Heart right ventricle (tissue), 16 donors: ENCODE measurements around the gene MBNL1. TPM values are rescaled to one million over a fixed set of nuclear protein-coding genes. Genes with fewer than 3 reads are reported as not detected.

Source experiments
- ATAC-seq, 8 donors: fragments of 200-7000 bp; cut with Tn5 transposase; one replicate each; pipeline ENCODE4 v1.9.1; 2020; ENCODE audit warnings: mild to moderate bottlenecking in 8 of 8, moderate library complexity in 8 of 8, moderate number of reproducible peaks in 1 of 8
- DNase-seq, 2 donors: peaks; one replicate each; pipeline ENCODE4 v3.0.0-alpha.2; 2020
- H3K27ac ChIP-seq, 10 donors: fragments of 200-600 bp; sonication (generic) in 2 of 10; one replicate each; pipeline versions ENCODE4 v1.5.0 to v1.8.0; 2020 to 2022; ENCODE audit warnings: mild to moderate bottlenecking in 3 of 10
- H3K27me3 ChIP-seq, 7 donors: fragments of 200-600 bp; one replicate each; pipeline ENCODE4 v1.8.0; 2021 to 2022; ENCODE audit warnings: mild to moderate bottlenecking in 2 of 7
- H3K36me3 ChIP-seq, 9 donors: fragments of 200-600 bp; sonication (generic) in 1 of 9; one replicate each; pipeline versions ENCODE4 v1.5.0 to v1.8.0; 2020 to 2022; ENCODE audit warnings: mild to moderate bottlenecking in 2 of 9
- H3K4me1 ChIP-seq, 9 donors: fragments of 200-600 bp; sonication (generic) in 1 of 9; one replicate each; pipeline versions ENCODE4 v1.5.0 to v1.8.0; 2020 to 2022; ENCODE audit warnings: mild to moderate bottlenecking in 4 of 9
- H3K4me3 ChIP-seq, 10 donors: fragments of 200-600 bp; sonication (generic) in 2 of 10; one replicate each; pipeline versions ENCODE4 v1.5.0 to v1.8.0; 2020 to 2022; ENCODE audit warnings: mild to moderate bottlenecking in 7 of 10, moderate library complexity in 2 of 10
- H3K9me3 ChIP-seq, 11 donors: fragments of 200-600 bp in 10 of 11; sonication (generic) in 2 of 11; one replicate each; pipeline versions ENCODE4 v1.5.0 to v1.8.0; 2013 to 2022; ENCODE audit warnings: mild to moderate bottlenecking in 2 of 11, control low read depth in 1 of 11, moderate library complexity in 1 of 11
- WGBS, 2 donors: extraction: QIAGEN DNeasy Blood & Tissue Kit; methylation state at CpG; one replicate each; pipeline ENCODE4 v1.1.7; 2013; ENCODE audit warnings: inconsistent platforms in 1 of 2; 5-methylcytosine and 5-hydroxymethylcytosine counted together
- intact Hi-C, 10 donors: fragments of 100-400 bp; cut with DNase I; formaldehyde crosslinking; loops; one replicate each; pipeline versions ENCODE4 v1.11.1 to v1.14.2; 2022
- polyA plus RNA-seq, 2 donors: library from polyadenylated mRNA; stranded (reverse); fragments of 200-250 nt; gene quantifications; one replicate each; pipeline ENCODE4 v1.2.3, GENCODE V29; 2013
- total RNA-seq, 10 donors: library from RNA; stranded (reverse); fragmentation: NEBNext Ultra II Directional in 3 of 10; extraction: Animal tissue kit (Norgen Biotek cat#: 25700) in 3 of 10; gene quantifications; one replicate each; pipeline versions ENCODE4 v1.2.1 to v1.2.4, GENCODE V29; 2021 to 2023
- TF ChIP-seq, protein P1 (sequence below), 9 donors: fragments of 200-600 bp; sonication (generic) in 2 of 9; IDR thresholded peaks; one replicate each; pipeline versions ENCODE4 v1.5.0 to v1.8.0; 2021 to 2022; ENCODE audit warnings: antibody characterized with exemption in 9 of 9, mild to moderate bottlenecking in 5 of 9, moderate library complexity in 1 of 9
- donor health status: Arrhythmogenic right ventricular cardiomyopathy.
- donor health status: ischemic (EF 13 %, LVEDD 7.1; RV severe dilation, severe dysfunction).
- donor health status: healthy with polysubstance abuse.
- donor health status: DM: no; HTN: yes; CAD: no.
- donor health status: DM: no; HTN: no; CAD: no.
- donor health status: ischemic (EF 25% LVEDD 6.9; RV normal size, moderate dysfunction).
- donor health status: ischemic (EF 25% LVEDD 5.7; RV mildly dilated, moderate dysfunction).
- donor health status: healthy.
- donor health status: DM: yes; HTN: yes; CAD: no.
- donor health status: Ischemic cardiomyopathy.
- donor health status: ischemic (EF 35%, LVEDD 5.7; RV mildly dilated, moderate dysfunction).
- donor health status: nonischemic (EF 11% LVEDD 7.7; RV severe dilation, severe dysfunction).
- donor health status: DM: yes; HTN: yes; CAD: no.
- donor health status: PGD.
- donor health status: ischemic (EF 29% LVEDD 5.4; RV normal size, mild dysfunction).
- donor health status: nonischemic (EF 23%, LVEDD 6.1; RV moderate dilation, normal function).

The MBNL1 gene
- total and polyA plus RNA-seq, 12 donors = 33.1 to 236 (median 189) TPM

DNA sequence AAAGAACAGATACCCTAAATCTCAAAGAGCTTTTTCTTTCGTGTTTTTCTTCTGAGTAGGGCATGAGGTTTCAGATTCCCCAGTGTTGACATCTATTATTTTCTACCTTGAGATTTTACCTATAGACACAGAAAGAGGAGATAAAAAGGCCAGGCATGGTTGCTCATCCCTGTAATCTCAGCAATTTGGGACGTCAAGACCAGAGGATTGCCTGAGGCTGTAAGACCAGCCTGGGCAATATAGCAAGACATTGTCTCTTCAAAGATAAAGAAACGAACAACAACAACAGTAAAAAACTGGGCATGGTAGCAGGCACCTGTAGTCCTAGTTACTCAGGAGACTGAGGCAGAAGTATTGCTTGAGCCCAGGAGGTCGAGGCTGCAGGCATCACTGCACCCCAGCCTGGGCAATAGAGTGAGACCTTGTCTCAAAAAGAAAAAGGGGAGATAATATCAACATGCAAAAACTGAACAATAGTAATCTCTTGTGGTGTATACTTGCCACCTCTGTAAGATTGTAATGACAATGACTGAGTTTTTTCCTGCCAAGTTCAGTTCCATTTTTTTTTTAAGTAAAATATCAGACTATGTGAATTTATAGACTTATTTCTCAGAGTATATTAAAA, 71.3 kb downstream of the MBNL1 start:
- Histone ChIP-seq H3K36me3 (peaks cover 0 to 80% (median 5%) of the 10 kb centered on the region in 9 donors), H3K27me3 (no peaks in the 10 kb centered on the region), H3K27ac (no peak overlapping the region), H3K4me1 (peaks cover under 1 to 65% (median 46%) of the 10 kb centered on the region in 9 donors), H3K9me3 (no peaks in the 10 kb centered on the region), H3K4me3 (no peak overlapping the region)
- intact Hi-C loops = loop anchor here in 1 of 10 donors (10.0 kb wide), 1 partner anchor 105 kb away; no protein-coding TSS in a partner anchor
- ATAC-seq (no peak), DNase-seq (no peak)
- TF ChIP-seq, protein P1, sequence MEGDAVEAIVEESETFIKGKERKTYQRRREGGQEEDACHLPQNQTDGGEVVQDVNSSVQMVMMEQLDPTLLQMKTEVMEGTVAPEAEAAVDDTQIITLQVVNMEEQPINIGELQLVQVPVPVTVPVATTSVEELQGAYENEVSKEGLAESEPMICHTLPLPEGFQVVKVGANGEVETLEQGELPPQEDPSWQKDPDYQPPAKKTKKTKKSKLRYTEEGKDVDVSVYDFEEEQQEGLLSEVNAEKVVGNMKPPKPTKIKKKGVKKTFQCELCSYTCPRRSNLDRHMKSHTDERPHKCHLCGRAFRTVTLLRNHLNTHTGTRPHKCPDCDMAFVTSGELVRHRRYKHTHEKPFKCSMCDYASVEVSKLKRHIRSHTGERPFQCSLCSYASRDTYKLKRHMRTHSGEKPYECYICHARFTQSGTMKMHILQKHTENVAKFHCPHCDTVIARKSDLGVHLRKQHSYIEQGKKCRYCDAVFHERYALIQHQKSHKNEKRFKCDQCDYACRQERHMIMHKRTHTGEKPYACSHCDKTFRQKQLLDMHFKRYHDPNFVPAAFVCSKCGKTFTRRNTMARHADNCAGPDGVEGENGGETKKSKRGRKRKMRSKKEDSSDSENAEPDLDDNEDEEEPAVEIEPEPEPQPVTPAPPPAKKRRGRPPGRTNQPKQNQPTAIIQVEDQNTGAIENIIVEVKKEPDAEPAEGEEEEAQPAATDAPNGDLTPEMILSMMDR (IDR thresholded peaks at IDR 0.05) = no peak
- 80% methylated on average over 4 of the region's 4 CpGs for WGBS, 2 donors

DNA sequence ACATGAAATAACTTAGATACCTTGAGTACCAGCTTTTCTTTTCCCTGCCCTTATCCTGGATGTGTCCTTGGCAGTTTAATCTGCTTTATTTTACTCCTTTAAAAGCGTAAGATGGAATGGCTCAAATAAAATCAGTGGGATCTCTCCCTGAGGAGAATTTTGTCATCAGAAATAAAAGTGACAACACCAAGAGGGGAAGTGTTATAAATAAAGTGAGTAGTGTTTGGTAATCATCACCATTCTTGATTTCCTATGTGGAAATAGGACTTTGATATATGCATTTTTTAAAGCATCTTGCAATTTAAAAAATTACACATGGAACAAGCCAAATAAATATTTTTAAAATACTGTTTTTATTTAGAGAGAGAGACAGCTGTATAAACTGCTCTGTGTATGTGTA, 76.5 kb downstream of the MBNL1 start:
- Histone ChIP-seq H3K9me3 (no peaks in the 10 kb centered on the region), H3K27me3 (no peaks in the 10 kb centered on the region), H3K4me3 (no peak overlapping the region), H3K36me3 (peaks cover 0 to 37% (median 0%) of the 10 kb centered on the region in 9 donors), H3K4me1 (peaks cover 0 to 78% (median 58%) of the 10 kb centered on the region in 9 donors), H3K27ac (peak overlapping the region in 1 of 10 donors; percentile 28)
- ATAC-seq (no peak), DNase-seq (no peak)
- intact Hi-C loops = loop anchor here in 1 of 10 donors (10.0 kb wide), 1 partner anchor 100 kb away; no protein-coding TSS in a partner anchor
- 63 to 72% methylated on average over 1 of the region's 1 CpG for WGBS, 2 donors
- TF ChIP-seq, protein P1 (IDR thresholded peaks at IDR 0.05) = no peak

DNA sequence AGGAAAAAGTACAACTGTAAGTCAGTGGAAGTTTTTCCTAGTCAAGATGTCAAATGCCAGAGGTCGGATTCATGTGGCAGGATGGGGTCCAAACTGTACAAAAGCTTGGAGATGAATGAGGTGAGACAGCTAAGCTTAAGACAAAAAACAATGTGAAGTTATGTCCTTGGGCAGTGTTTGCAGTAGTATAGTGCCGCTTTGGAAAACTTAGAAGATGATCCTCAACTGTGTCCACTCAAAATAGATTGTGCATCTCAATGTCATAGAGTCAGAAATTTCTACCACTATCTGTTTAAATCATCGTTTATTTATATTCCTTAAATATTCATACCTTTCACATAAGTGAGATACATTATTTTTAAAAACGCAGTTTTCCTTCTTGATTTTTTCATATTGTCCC, 77.3 kb downstream of the MBNL1 start:
- intact Hi-C loops = loop anchor here in 1 of 10 donors (10.0 kb wide), 1 partner anchor 99 kb away; no protein-coding TSS in a partner anchor
- H3K4me3 ChIP-seq = no peak overlapping the region
- H3K4me1 ChIP-seq = peaks cover 0 to 78% (median 66%) of the 10 kb centered on the region in 9 donors
- 95 to 97% methylated on average over 4 of the region's 4 CpGs for WGBS, 2 donors
- no peak for ATAC-seq
- H3K27me3 ChIP-seq = no peaks in the 10 kb centered on the region
- TF ChIP-seq, protein P1 (IDR thresholded peaks at IDR 0.05) = no peak
- H3K9me3 ChIP-seq = no peaks in the 10 kb centered on the region
- H3K27ac ChIP-seq = peak overlapping the region in 1 of 10 donors; percentile 28
- H3K36me3 ChIP-seq = peaks cover 0 to 32% (median 0%) of the 10 kb centered on the region in 9 donors
- DNase-seq = no peak

DNA sequence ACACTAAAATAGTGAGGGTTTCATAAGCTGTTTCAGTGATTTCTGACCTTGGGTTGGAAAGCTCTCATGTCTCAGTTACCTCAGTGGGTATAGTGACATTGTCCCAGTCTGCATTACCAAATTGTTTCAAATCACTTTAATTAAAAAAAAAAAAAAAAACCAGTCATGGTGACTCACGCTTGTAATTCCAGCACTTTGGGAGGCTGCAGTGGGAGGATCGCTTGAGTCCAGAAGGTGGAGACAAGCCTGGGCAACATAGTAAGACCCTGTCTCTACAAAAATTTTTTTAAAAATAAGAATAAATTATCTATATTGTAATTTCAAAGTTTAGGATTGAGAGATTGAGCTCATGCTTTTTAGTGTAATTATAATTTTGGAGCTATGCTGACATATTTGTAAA, 78.0 kb downstream of the MBNL1 start:
- ATAC-seq (no peak), DNase-seq (no peak)
- H3K27me3 ChIP-seq = no peaks in the 10 kb centered on the region
- peaks cover 0 to 78% (median 68%) of the 10 kb centered on the region in 9 donors for H3K4me1 ChIP-seq
- intact Hi-C loops = loop anchor here in 1 of 10 donors (10.0 kb wide), 1 partner anchor 98 kb away; no protein-coding TSS in a partner anchor
- no peak overlapping the region for H3K4me3 ChIP-seq
- peaks cover 0 to 27% (median 0%) of the 10 kb centered on the region in 9 donors for H3K36me3 ChIP-seq
- 96 to 97% methylated on average over 2 of the region's 2 CpGs for WGBS, 2 donors
- TF ChIP-seq, protein P1 (IDR thresholded peaks at IDR 0.05) = no peak
- H3K27ac ChIP-seq = no peak overlapping the region
- no peaks in the 10 kb centered on the region for H3K9me3 ChIP-seq
